Omental fat pad (tissue), 4 donors: Measurements from ENCODE around the gene DNAH5. TPM values are rescaled to one million over a fixed set of nuclear protein-coding genes. Genes with fewer than 3 reads are reported as not detected.

Experiments
- ATAC-seq: fragments of 150-250 bp; one replicate; pipeline ENCODE4 v1.9.1; 2016; ENCODE audit warnings: mild to moderate bottlenecking, moderate library complexity; ENCODE audit not compliant: low FRiP score
- DNase-seq: peaks from one replicate; pipeline ENCODE4 v3.0.0-alpha.2; 2019; ENCODE audit warnings: low spot score
- total RNA-seq, 4 donors: library from RNA; depleted of rRNA; stranded (reverse); fragments of >200 nt; gene quantifications; one replicate each; pipeline ENCODE4 v1.1.0, GENCODE V29; 2016
- TF ChIP-seq, protein P1 (sequence below), 3 donors: fragments of 450-650 bp; IDR thresholded peaks; one replicate each; pipeline ENCODE4 v1.5.1; 2016 to 2017; ENCODE audit warnings: antibody characterized with exemption in 3 of 3, mild to moderate bottlenecking in 3 of 3, moderate library complexity in 2 of 3

The DNAH5 gene
- total RNA-seq, 4 donors from 2014 or later = 0.19 to 0.96 (median 0.46) TPM; not detected in 1

DNA sequence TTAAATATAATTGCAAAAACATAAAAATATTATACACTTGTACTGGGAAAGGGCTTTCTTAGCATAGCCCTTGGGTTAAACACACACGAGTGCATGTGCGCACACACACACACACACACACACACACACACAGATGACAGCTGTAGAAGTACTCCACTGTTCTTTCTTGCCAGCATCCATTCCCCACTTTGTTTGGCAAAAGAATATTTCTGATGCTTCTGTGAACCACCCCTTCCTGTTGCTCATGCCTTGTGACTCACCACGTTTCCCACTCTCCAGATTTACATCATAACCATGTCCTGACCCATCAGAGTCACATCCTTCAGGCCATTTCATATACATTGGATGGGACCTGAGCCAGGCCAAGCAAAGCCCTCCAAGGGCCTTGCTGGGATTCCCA is 280.1 kb downstream of the DNAH5 start:
- TF ChIP-seq, protein P1, sequence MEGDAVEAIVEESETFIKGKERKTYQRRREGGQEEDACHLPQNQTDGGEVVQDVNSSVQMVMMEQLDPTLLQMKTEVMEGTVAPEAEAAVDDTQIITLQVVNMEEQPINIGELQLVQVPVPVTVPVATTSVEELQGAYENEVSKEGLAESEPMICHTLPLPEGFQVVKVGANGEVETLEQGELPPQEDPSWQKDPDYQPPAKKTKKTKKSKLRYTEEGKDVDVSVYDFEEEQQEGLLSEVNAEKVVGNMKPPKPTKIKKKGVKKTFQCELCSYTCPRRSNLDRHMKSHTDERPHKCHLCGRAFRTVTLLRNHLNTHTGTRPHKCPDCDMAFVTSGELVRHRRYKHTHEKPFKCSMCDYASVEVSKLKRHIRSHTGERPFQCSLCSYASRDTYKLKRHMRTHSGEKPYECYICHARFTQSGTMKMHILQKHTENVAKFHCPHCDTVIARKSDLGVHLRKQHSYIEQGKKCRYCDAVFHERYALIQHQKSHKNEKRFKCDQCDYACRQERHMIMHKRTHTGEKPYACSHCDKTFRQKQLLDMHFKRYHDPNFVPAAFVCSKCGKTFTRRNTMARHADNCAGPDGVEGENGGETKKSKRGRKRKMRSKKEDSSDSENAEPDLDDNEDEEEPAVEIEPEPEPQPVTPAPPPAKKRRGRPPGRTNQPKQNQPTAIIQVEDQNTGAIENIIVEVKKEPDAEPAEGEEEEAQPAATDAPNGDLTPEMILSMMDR (IDR thresholded peaks at IDR 0.05) = no peak
- DNase-seq = no peak
- ATAC-seq = no peak

DNA sequence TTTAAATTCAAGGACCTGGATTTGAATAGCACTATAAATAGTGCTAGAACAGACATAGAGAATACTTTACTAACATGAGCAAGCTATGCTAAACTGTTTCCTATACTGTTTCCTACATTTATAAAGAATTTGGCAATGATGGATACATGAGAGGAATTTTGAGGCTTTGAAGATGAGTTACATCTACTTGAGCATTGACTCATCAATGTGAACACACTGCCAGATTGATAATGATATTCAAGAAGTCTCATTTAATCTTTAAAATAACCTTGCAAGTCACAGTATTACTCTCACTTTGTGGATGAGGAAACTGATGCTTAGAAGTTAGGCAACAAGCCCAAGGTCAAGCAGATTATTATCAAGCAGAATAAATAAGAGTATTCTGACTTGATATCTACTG is 281.9 kb downstream of the DNAH5 start:
- ATAC-seq (no peak), DNase-seq (no peak)
- TF ChIP-seq, protein P1 (IDR thresholded peaks at IDR 0.05) = no peak

DNA sequence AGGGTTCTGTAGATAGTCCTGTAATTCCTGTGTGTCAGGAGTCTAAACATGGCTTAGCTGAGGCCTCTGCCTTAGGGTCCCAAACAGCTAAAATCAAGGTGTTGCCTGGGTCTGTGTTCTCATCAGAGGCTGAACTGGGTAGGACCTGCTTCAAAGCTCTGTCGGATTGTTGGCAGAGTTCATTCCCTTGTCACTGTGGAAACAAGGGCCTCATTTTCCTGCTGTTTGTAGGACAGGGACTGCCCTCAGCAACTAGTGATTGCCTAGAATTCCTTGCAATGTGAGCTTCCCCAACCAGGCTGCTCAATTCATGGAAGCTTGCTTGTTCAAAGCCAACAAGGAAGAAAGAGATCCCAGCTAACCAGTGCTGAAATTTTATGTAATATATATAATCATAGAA is 283.2 kb downstream of the DNAH5 start:
- TF ChIP-seq, protein P1 (IDR thresholded peaks at IDR 0.05) = no peak
- ATAC-seq = no peak
- no peak for DNase-seq

DNA sequence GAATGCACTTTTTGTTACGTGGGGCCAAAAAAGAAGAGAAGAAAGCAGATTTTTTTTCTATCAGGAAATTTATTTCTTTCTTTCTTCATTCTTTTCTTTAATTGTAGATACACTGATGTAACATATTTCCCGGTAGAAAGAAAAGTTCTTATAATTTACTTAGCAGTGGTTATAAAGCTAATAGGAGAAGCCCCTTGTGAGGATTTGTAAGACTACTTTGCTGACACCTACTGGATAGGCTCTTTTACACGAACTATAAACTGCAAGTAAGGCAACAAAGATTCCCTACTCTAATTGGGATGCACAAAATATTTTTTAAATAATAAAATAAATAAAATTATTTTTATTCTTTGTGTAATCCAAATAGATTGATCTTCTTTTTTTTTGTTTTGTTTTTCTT is 284.4 kb downstream of the DNAH5 start:
- ATAC-seq (no peak), DNase-seq (no peak)
- TF ChIP-seq, protein P1 (IDR thresholded peaks at IDR 0.05) = no peak

DNA sequence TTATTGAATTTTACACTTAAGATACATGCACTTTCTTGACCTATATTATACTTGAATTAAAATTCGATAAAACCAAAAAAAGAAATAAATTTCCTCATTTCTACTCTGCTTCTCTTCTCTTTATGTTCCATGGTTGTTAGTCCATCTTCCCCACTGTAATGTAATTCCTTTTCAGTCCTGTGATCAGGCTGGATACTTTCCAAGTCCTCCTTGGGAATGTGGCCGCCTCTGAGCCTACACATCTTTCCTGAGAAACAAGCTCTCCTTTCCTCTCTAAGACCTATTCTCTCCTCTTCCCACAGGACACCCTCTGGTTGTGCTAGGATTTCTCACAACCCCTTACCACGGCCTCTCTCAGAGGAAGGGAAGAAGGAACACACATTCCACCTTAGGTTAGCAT is 285.1 kb downstream of the DNAH5 start:
- TF ChIP-seq, protein P1 (IDR thresholded peaks at IDR 0.05) = no peak
- no peak for DNase-seq
- no peak for ATAC-seq

DNA sequence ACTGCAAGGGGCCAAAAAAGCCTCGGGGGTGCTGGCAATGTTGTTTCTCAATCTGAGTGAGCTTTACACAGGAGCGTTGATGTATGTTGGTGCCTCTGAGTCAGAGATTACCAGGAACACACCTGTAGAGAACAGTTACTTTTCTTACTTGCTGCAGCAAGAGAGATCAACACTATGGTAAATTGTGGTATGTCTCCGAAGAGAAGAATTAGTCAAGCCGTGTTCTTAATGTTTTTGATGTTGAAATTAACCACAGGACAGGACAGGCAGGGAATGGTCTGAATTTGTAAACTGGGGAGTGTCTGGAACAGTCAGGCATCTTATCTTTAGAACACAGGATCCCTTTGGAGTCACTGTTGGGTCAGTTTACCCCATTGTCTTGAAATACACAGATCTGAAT is 285.7 kb downstream of the DNAH5 start:
- TF ChIP-seq, protein P1 (IDR thresholded peaks at IDR 0.05) = no peak
- DNase-seq (no peak), ATAC-seq (no peak)

DNA sequence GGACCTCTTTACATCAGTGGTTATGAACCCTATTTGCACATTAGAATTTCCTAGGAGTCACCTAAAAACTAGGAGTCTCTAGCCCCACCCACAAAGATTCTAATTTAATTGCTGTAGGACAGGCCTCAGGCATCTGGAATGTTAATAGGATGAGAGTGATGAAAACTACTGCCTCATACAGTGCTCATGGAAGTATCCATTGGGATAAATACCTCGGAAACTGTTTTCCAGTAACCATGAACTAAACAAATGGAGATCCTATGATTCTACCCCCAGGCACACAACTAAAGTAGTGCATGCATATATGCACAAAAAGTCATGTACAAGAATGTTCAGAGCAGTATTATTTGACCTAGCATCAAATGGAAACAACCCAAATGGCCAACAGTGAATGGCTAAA is 286.3 kb downstream of the DNAH5 start:
- ATAC-seq (no peak), DNase-seq (no peak)
- TF ChIP-seq, protein P1 (IDR thresholded peaks at IDR 0.05) = no peak
